Measurements from ENCODE around the gene SUPT16H.
"Not testable (repeated sequence)": the region's sequence is repeated elsewhere in the genome, so short reads cannot be mapped to it uniquely, and the experiment has no call there.

The SUPT16H gene

GRCh38 chr14:21367582-21368144 is 16.2 kb downstream of the SUPT16H start:
- DNase-seq (ENCODE audit: low read depth in 3 of 3) = no peak

GRCh38 chr14:21356511-21356910 is 27.3 kb downstream of the SUPT16H start:
- DNase-seq (ENCODE audit: low read depth in 3 of 3) = no peak

- no peak for DNase-seq (ENCODE audit: low read depth in 3 of 3)
Observed at GRCh38 chr14:21352587-21352986, 31.2 kb downstream of the SUPT16H start.

GRCh38 chr14:21350539-21350938 is 33.3 kb downstream of the SUPT16H start:
- DNase-seq (ENCODE audit: low read depth in 3 of 3) = no peak

DNA sequence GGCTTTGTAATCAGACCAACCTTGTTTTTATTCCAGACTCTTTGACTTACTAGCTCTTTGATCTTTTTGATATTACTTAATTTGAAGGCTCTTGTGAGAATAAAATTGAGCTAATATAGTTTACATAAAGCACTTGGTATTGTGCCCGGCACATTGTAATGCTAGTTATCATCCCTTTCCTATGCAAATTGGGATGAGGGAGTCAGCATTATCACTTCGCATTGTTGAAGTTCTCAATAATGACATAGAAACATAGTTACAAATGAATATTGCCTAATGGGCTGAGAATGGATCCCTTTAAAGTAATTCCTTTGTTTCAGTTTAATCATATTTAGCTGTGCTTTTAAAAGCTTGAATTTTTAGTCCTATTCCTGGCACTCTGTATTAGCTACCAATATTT is 36.6 kb downstream of the SUPT16H start:
- no peak for DNase-seq (ENCODE audit: low read depth in 3 of 3)

GRCh38 chr14:21346532-21347135 is 37.2 kb downstream of the SUPT16H start:
- no peak for DNase-seq (ENCODE audit: low read depth in 3 of 3)

GRCh38 chr14:21343035-21343794 is 40.6 kb downstream of the SUPT16H start:
- no peak for DNase-seq (ENCODE audit: low read depth in 3 of 3)

GRCh38 chr14:21334202-21334906 is 49.5 kb downstream of the SUPT16H start:
- no peak for DNase-seq (ENCODE audit: low read depth in 3 of 3)

- no peak for DNase-seq (ENCODE audit: low read depth in 3 of 3)
Observed at GRCh38 chr14:21332950-21333349, 50.9 kb downstream of the SUPT16H start.

- DNase-seq (ENCODE audit: low read depth in 3 of 3) = no peak
Observed at GRCh38 chr14:21326972-21327371, 56.8 kb downstream of the SUPT16H start.

GRCh38 chr14:21322716-21323115 is 61.1 kb downstream of the SUPT16H start:
- DNase-seq (ENCODE audit: low read depth in 3 of 3) = no peak

DNA sequence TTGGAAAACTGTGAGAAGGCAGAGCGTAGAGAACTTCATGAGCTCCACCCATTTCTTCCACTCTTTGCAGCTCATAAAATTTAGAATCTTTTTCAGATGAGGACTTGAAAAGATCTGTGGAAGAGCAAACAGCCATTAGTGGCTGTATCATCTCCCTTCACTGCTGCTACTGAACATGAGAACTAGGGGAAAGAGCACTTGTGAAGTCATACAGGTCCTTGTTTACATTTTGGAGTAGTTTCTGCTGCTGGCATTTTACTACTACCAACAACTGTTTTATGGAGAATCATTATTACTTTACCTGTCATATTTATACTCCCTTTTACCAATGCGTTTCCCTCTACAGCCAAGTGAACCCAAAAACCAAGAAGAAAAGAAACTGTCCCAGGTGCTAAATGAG is 62.9 kb downstream of the SUPT16H start:
- DNase-seq (ENCODE audit: low read depth in 3 of 3) = no peak

- no peak for DNase-seq (ENCODE audit: low read depth in 3 of 3)
Observed at GRCh38 chr14:21317398-21317797, 66.4 kb downstream of the SUPT16H start.

- DNase-seq (ENCODE audit: low read depth in 3 of 3) = no peak
Observed at GRCh38 chr14:21313512-21313911, 70.3 kb downstream of the SUPT16H start.

DNA sequence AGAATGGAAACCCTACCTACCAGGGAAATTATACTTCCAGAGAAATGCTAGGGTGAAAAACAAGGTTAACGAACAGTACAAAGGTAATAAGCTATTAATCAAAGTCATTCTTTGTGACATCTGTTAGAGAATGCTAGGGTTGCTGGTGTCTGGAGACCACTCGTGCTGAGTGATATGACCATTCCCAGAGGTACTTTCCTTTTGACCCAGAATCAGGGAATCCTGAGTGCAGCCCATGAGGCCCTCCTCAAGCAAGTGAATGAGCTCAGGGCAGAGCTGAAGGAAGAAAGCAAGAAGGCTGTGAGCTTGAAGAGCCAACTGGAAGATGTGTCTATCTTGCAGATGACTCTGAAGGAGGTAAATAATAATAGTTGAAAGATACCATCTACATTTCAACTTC is 72.2 kb downstream of the SUPT16H start:
- DNase-seq (ENCODE audit: low read depth in 3 of 3) = no peak

GRCh38 chr14:21309956-21310355 is 73.9 kb downstream of the SUPT16H start:
- DNase-seq (ENCODE audit: low read depth in 3 of 3) = no peak

DNA sequence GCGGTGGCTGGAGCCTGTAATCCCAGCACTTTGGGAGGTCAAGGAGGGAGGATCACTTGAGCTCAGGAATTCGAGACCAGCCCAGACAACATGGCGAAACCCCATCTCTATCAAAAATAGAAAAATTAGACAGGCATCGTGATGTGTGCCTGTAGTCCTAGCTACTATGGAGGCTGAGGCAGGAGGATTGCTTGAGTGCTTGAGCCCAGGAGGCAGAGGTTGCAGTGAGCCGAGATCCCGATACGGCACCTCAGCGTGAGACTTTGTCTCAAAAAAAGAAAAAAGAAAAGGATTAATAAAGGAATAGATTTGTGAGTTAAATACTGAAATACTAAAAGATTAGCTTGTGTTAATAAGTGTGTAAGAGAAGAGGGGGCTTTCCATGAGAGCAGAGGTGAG is 74.6 kb downstream of the SUPT16H start:
- DNase-seq (ENCODE audit: low read depth in 3 of 3) = no peak

DNA sequence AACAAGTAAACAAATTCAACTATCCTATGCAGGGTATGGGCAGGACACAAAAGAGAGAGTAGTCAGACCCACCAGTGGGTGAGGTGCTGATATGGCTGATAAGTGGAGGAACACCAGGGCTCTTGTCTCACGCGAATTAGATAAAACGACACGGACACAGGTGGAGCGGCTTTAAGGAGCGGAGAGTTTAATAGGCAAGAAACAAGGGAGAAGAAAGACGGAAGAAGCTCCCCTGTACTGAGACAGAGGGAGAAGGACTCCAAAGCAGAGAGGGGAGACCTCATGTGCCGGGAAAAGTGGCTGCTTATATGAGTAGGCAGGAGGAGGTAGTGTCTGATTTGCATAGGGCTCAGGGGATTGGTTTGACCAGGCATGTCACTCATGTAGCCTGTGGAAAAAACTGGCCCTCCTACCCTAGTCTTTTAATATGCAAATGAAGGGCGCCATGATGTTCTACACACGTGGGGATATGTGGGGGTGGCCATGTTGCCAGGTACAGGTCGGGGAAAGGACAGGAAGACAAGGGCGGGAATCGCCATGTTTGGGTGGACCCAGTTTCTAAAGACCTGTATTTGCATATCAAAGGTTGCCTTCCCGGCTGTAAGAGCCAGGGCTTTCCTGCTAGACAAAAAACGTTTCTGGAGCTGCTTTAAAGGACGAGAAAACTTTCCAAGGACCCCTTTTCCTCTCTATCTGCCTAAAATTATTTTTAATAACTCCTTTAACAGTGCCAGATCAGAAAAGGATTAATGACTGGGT is 75.2 kb downstream of the SUPT16H start:
- DNase-seq (ENCODE audit: low read depth in 3 of 3) = peak; percentile 58 to 82 (median 79)

GRCh38 chr14:21308132-21308478 is 75.7 kb downstream of the SUPT16H start:
- DNase-seq (ENCODE audit: low read depth in 3 of 3) = no peak

- no peak for DNase-seq (ENCODE audit: low read depth in 3 of 3)
Observed at GRCh38 chr14:21307637-21308036, 76.2 kb downstream of the SUPT16H start.

GRCh38 chr14:21302836-21303140 is 81.0 kb downstream of the SUPT16H start:
- not testable (repeated sequence) for DNase-seq (ENCODE audit: low read depth in 3 of 3)

Data from stimulated activated CD4-positive, alpha-beta T cell treated with anti-CD3 and anti-CD28 coated beads, TNF-alpha, amount 100 ng/mL, for 24 hours (primary cell).